IMR-90 (cell line): ENCODE measurements around the gene CASP8AP2.

Experiments
- BHLHE40 ChIP-seq: fragments of 150-350 bp; IDR thresholded peaks from 2 replicates; pipeline ENCODE4 v1.6.1; 2016; ENCODE audit warnings: mild to moderate bottlenecking, low read depth, low read length
- CEBPB ChIP-seq: IDR thresholded peaks from 2 replicates; pipeline ENCODE4 v1.6.1; 2012; ENCODE audit warnings: low read depth, low read length, improper control_type of control experiment
- CHD1 ChIP-seq: IDR thresholded peaks from 2 replicates; pipeline ENCODE4 v1.6.1; 2012; ENCODE audit warnings: low read depth, low read length, improper control_type of control experiment
- CTCF ChIP-seq: conservative IDR thresholded peaks from 2 replicates; pipeline ENCODE4 v1.5.1; 2012; ENCODE audit warnings: mild to moderate bottlenecking, low read depth, low read length, improper control_type of control experiment
- ELK1 ChIP-seq: fragments of 150-350 bp; IDR thresholded peaks from 2 replicates; pipeline ENCODE4 v1.6.1; 2016; ENCODE audit warnings: low read depth, mild to moderate bottlenecking, low read length, moderate library complexity, borderline replicate concordance
- MAFK ChIP-seq: IDR thresholded peaks from 2 replicates; pipeline ENCODE4 v1.6.1; 2012; ENCODE audit warnings: low read depth, low read length, improper control_type of control experiment
- MXI1 ChIP-seq: IDR thresholded peaks from 2 replicates; pipeline ENCODE4 v1.6.1; 2012; ENCODE audit warnings: low read depth, mild to moderate bottlenecking, low read length, moderate library complexity, borderline replicate concordance
- POLR2A ChIP-seq: IDR thresholded peaks from 2 replicates; pipeline ENCODE4 v1.6.1; 2012; ENCODE audit warnings: mild to moderate bottlenecking, low read depth, low read length
- RAD21 ChIP-seq: IDR thresholded peaks from 2 replicates; pipeline ENCODE4 v1.6.1; 2012; ENCODE audit warnings: low read length, improper control_type of control experiment
- RFX5 ChIP-seq: IDR thresholded peaks from 2 replicates; pipeline ENCODE4 v1.8.0; 2012; ENCODE audit warnings: low read depth, mild to moderate bottlenecking, low read length, moderate library complexity
- USF2 ChIP-seq: fragments of 150-350 bp; IDR thresholded peaks from 2 replicates; pipeline ENCODE4 v1.6.1; 2017; ENCODE audit warnings: mild to moderate bottlenecking, antibody characterized with exemption, low read length, low read depth

- TF ChIP-seq POLR2A, result no peak
- no peak for TF ChIP-seq CTCF
- no peak for TF ChIP-seq CHD1
- no peak for TF ChIP-seq RAD21
- no peak for TF ChIP-seq RFX5
- TF ChIP-seq MAFK, result no peak
- TF ChIP-seq CEBPB, result no peak
- no peak for TF ChIP-seq BHLHE40
- no peak for TF ChIP-seq ELK1
- no peak for TF ChIP-seq MXI1
- TF ChIP-seq USF2, result no peak
Measured at GRCh38 chr6:89817481-89817880, 12.2 kb upstream of the CASP8AP2 start.
